Activated B cell treated with CpG ODN at 0.5 μM for 24 hours (primary cell): ENCODE measurements around the gene MS4A18. TPM values are rescaled to one million over a fixed set of nuclear protein-coding genes. Genes with fewer than 3 reads are reported as not detected.

Source experiments
- ATAC-seq: fragments of 200-7000 bp; cut with Tn5 transposase; one replicate; pipeline ENCODE4 v1.10.0; 2021; ENCODE audit warnings: low read depth, mild to moderate bottlenecking, moderate library complexity
- CTCF ChIA-PET: fragments of 350-600 bp; sonication (Branson Sonifier 250); formaldehyde crosslinking; loops from one replicate; lab custom pipeline; 2021; ENCODE audit warnings: antibody characterized with exemption; lab: Charles Lee
- POLR2A ChIA-PET: fragments of 350-600 bp; sonication (Branson Sonifier 250); formaldehyde crosslinking; loops from one replicate; lab custom pipeline; 2021; ENCODE audit warnings: antibody characterized with exemption; lab: Charles Lee
- DNase-seq: peaks from one replicate; pipeline ENCODE4 v3.0.0; 2022
- H3K27ac Mint-ChIP-seq: one replicate; pipeline ENCODE4 v1.8.0; 2020; ENCODE audit warnings: mixed read lengths
- H3K27me3 Mint-ChIP-seq: one replicate; pipeline ENCODE4 v1.8.0; 2021; ENCODE audit warnings: mixed read lengths
- H3K36me3 Mint-ChIP-seq: one replicate; pipeline ENCODE4 v1.8.0; 2021; ENCODE audit warnings: low read depth, mixed read lengths
- H3K4me1 Mint-ChIP-seq: one replicate; pipeline ENCODE4 v1.8.0; 2021; ENCODE audit warnings: mixed read lengths
- H3K4me3 Mint-ChIP-seq: one replicate; pipeline ENCODE4 v1.8.0; 2020; ENCODE audit warnings: mild to moderate bottlenecking, mixed read lengths
- H3K9me3 Mint-ChIP-seq: one replicate; pipeline ENCODE4 v1.8.0; 2020; ENCODE audit warnings: mixed read lengths
- intact Hi-C: fragments of 100-400 bp; cut with micrococcal nuclease; formaldehyde crosslinking; loops from one replicate; pipeline ENCODE4 v1.15.1; 2024
- total RNA-seq: library from RNA; stranded (reverse); gene quantifications from 2 replicates; pipeline ENCODE4 v1.2.3, GENCODE V29; 2022
- TF ChIP-seq, protein P1 (sequence below): fragments of 200-600 bp; IDR thresholded peaks from one replicate; pipeline ENCODE4 v1.8.0; 2022; ENCODE audit warnings: antibody characterized with exemption, mild to moderate bottlenecking

The MS4A18 gene
- total RNA-seq, 1 donor from 2014 or later, result not detected

DNA sequence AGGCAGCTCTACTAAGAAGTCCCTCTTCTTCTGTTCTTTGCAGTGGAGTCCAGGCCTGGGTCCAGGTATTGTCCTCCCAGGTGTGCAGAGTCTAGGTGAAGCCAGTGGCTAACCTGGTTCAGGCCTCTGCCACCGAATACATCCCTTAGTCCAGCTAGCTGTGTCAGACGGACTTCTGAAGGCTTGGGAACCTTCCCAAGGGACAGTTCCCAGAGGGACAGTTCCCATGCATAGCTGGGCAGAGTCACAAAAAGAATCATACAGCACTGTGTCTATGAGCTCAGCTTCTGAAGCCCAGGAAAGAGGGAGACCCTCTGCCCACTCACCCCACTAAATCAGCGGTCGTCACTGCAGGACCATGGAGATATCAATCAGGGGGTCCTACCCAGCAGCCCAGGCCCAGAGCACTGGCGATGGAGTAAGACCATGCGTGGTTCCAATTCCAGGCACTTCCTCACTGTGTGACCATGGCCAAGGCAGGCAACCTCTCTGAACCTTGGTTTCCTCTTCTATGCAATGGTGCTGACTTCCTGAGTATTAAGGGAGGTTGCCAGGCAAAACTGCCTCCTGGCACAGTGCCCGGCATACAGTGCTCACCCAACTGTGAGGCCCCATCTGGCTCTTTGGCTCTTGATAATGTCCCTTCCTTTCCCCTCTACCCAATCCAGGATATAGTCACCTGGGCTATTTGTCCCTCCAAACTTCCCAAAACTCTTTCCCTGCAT, 64.0 kb downstream of the MS4A18 start:
- ChIA-PET POLR2A (no interaction called here), CTCF (no interaction called here)
- no peaks in the 10 kb centered on the region for H3K36me3 Mint-ChIP-seq
- ATAC-seq (no peak), DNase-seq (no peak)
- no peak overlapping the region for H3K27ac Mint-ChIP-seq
- no peaks in the 10 kb centered on the region for H3K4me1 Mint-ChIP-seq
- no peak overlapping the region for H3K4me3 Mint-ChIP-seq
- no peaks in the 10 kb centered on the region for H3K9me3 Mint-ChIP-seq
- intact Hi-C loops, result no loop called here
- TF ChIP-seq, protein P1, sequence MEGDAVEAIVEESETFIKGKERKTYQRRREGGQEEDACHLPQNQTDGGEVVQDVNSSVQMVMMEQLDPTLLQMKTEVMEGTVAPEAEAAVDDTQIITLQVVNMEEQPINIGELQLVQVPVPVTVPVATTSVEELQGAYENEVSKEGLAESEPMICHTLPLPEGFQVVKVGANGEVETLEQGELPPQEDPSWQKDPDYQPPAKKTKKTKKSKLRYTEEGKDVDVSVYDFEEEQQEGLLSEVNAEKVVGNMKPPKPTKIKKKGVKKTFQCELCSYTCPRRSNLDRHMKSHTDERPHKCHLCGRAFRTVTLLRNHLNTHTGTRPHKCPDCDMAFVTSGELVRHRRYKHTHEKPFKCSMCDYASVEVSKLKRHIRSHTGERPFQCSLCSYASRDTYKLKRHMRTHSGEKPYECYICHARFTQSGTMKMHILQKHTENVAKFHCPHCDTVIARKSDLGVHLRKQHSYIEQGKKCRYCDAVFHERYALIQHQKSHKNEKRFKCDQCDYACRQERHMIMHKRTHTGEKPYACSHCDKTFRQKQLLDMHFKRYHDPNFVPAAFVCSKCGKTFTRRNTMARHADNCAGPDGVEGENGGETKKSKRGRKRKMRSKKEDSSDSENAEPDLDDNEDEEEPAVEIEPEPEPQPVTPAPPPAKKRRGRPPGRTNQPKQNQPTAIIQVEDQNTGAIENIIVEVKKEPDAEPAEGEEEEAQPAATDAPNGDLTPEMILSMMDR, result no peak
- H3K27me3 Mint-ChIP-seq, result peaks cover 3% of the 10 kb centered on the region

DNA sequence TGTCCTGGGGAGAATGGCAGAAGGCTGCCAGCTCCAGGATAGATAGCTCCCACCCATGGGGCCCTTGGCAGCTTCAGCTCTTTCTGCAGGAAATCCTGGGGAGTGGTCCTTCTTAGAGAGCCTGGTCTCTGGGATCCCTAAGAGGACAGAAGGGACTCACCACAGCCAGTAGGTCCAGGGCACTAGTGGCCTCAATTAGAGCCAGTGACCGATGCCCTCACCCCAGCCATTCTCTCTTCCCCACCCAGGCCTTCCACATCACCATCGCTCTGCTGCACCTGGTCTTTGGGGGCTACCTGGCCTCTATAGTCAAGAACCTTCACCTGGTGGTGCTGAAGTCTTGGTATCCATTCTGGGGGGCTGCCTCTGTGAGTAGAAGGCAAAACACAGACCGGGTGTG, 66.2 kb downstream of the MS4A18 start:
- H3K4me1 Mint-ChIP-seq, result no peaks in the 10 kb centered on the region
- ChIA-PET CTCF (interaction anchor here (0.8 kb wide), 1 partner anchor 16 kb away, joined by 3 read pairs; no protein-coding TSS in a partner anchor), POLR2A (no interaction called here)
- no peaks in the 10 kb centered on the region for H3K36me3 Mint-ChIP-seq
- ATAC-seq, result no peak
- TF ChIP-seq, protein P1, result no peak
- H3K9me3 Mint-ChIP-seq, result no peaks in the 10 kb centered on the region
- no peak for DNase-seq
- H3K27ac Mint-ChIP-seq, result no peak overlapping the region
- intact Hi-C loops, result no loop called here
- H3K4me3 Mint-ChIP-seq, result no peak overlapping the region
- H3K27me3 Mint-ChIP-seq, result no peaks in the 10 kb centered on the region

DNA sequence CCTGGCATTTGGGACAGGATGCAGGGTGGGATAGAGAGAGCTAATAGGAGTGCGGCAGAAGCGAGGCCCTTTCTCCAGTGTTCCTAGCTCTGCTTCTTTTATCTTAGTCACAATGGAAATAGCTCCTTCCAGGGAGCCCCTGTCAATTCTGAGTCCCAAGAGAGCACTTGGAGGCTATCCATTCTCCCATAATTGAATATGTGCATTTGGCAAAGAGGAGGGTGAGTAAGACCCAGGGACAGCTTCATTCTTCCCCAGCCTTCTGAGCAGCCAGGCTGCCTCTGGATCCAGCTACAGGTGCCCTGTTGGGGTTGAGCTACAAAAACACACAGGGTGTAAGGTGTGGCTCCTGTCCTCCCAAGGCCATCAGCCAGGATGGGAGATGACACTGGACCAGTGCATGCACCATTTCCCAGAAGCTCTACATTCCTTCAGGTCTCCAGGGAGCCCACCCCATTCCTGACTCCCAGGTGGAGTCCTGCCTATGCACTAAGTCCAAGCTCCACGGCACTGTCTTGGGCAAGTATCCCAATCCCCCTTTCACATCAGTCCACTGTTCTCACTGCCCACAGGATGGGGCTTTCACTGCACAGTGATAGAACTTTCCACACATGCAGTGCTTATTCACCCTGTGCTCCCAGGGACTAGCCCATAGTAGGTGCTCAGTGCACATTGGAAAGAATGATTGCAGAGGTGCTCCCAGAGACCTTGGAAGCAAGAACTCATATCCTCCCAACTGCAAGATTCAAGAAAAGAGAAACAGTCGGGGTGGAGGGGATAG, 66.8 kb downstream of the MS4A18 start:
- ATAC-seq (no peak), DNase-seq (no peak)
- TF ChIP-seq, protein P1, result no peak
- H3K4me3 Mint-ChIP-seq, result no peak overlapping the region
- H3K4me1 Mint-ChIP-seq, result no peaks in the 10 kb centered on the region
- H3K36me3 Mint-ChIP-seq, result no peaks in the 10 kb centered on the region
- intact Hi-C loops, result no loop called here
- ChIA-PET CTCF (interaction anchor here (0.8 kb wide), 1 partner anchor 16 kb away, joined by 3 read pairs; no protein-coding TSS in a partner anchor), POLR2A (no interaction called here)
- H3K9me3 Mint-ChIP-seq, result no peaks in the 10 kb centered on the region
- H3K27ac Mint-ChIP-seq, result no peak overlapping the region
- H3K27me3 Mint-ChIP-seq, result no peaks in the 10 kb centered on the region

DNA sequence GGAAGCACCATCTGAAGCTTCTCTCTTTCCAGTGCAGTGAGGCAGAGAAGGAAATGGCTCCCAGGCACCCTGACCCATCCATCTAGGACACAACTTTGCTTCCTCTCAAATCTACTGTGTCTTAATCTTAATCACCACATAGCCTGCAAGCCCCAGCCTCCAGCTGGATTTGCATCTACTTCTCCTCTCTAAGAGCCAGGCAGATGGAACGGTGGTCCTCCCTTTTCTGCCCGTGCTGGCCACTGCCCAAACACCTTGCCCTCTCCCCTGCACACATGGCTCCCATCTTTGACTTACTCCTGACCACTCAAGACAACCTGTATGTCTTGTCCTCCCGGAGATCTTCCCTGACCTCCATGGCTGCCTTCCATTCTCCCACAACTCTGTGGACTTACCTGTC, 68.0 kb downstream of the MS4A18 start:
- H3K36me3 Mint-ChIP-seq, result no peaks in the 10 kb centered on the region
- H3K9me3 Mint-ChIP-seq, result no peaks in the 10 kb centered on the region
- intact Hi-C loops, result loop anchor here (2.0 kb wide), 1 partner anchor 20 kb away; no protein-coding TSS in a partner anchor

More for the DNA sequence above, 68.0 kb downstream of the MS4A18 start:
- no peak for DNase-seq
- H3K27ac Mint-ChIP-seq, result no peak overlapping the region
- no peak for ATAC-seq
- H3K4me1 Mint-ChIP-seq, result no peaks in the 10 kb centered on the region
- POLR2A ChIA-PET, result no interaction called here
- CTCF ChIA-PET, result no interaction called here
- TF ChIP-seq, protein P1, result no peak
- H3K4me3 Mint-ChIP-seq, result no peak overlapping the region
- H3K27me3 Mint-ChIP-seq, result no peaks in the 10 kb centered on the region

Other genes with a start within 250 kb of the MS4A18 start
- not detected in 2 replicates for gene MS4A12, start 231.9 kb upstream of the MS4A18 start, total RNA-seq
- not detected in 2 replicates for gene MS4A13, start 209.3 kb upstream of the MS4A18 start, total RNA-seq
- gene MS4A8, start 25.1 kb upstream of the MS4A18 start, total RNA-seq, result not detected in 2 replicates
- not detected in 2 replicates for gene MS4A15, start 32.1 kb downstream of the MS4A18 start, total RNA-seq
- gene MS4A10, start 60.6 kb downstream of the MS4A18 start, total RNA-seq, result not detected in 2 replicates
- 30.3 and 30.6 TPM in 2 replicates for gene CCDC86, start 117.4 kb downstream of the MS4A18 start, total RNA-seq
- gene PTGDR2, start 131.2 kb downstream of the MS4A18 start, total RNA-seq, result 0.07 TPM in 1 of 2 replicates, not detected in the other
- gene ZP1, start 142.8 kb downstream of the MS4A18 start, total RNA-seq, result not detected in 2 replicates
- 143 and 164 TPM in 2 replicates for gene PRPF19, start 181.9 kb downstream of the MS4A18 start, total RNA-seq
- 117 and 121 TPM in 2 replicates for gene TMEM109, start 189.4 kb downstream of the MS4A18 start, total RNA-seq
- gene TMEM132A, start 199.7 kb downstream of the MS4A18 start, total RNA-seq, result 8.2 and 8.7 TPM in 2 replicates
- 76.4 and 77.8 TPM in 2 replicates for gene SLC15A3, start 227.5 kb downstream of the MS4A18 start, total RNA-seq
- gene CD6, start 247.0 kb downstream of the MS4A18 start, total RNA-seq, result 6.7 and 12.0 TPM in 2 replicates